ENCODE data around the gene HPCA.

The HPCA gene

DNA sequence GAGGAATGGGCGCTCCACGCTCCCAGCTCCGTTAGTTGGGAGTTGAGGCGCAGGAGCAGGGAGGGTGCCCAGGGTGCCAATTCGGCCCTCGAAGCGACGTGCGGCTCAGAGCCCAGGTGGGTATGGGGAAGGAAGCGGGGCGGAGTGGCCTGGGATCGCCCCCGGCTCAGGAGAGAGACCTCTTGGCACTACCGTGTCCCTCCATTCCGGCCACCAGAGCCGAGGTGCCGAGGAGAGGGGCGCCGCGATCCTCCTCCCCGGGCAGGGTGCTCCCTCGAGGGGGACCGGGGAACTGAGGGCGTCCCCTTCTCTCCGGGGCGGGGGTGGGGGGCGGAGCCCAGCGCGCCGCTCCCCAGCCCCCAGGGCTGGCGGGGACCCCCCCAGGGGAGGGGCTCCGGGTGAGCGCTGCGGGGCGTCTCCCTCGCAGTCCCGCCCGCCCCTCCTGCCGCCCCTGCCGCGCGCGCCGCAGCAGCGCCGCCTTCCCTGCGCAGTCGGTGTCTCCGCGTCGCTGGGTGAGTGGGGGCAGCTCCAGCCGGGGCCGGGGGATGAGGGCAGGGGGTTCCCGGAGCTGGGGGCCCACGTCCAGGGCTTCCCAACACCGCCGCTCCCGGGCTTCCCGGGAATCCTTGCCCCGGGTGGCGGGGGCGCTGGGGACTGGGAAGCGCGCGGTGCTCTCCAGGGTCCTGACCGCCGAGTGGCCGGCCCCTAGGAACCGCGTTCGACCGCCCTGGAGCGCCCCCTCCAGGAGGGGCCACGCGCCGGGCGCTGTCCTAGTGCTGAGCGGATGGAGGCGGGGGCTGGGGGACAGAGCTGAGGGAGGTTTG is at the start of gene HPCA:
TSS of gene HPCA (plus strand) at position 488 of the 824 bp plus-strand sequence. CDS start 2,408 bp downstream, outside the sequence.
- DNase-seq: no peak

GRCh38 chr1:32848354-32849063 is 37.8 kb upstream of the HPCA start:
- DNase-seq: no peak

DNA sequence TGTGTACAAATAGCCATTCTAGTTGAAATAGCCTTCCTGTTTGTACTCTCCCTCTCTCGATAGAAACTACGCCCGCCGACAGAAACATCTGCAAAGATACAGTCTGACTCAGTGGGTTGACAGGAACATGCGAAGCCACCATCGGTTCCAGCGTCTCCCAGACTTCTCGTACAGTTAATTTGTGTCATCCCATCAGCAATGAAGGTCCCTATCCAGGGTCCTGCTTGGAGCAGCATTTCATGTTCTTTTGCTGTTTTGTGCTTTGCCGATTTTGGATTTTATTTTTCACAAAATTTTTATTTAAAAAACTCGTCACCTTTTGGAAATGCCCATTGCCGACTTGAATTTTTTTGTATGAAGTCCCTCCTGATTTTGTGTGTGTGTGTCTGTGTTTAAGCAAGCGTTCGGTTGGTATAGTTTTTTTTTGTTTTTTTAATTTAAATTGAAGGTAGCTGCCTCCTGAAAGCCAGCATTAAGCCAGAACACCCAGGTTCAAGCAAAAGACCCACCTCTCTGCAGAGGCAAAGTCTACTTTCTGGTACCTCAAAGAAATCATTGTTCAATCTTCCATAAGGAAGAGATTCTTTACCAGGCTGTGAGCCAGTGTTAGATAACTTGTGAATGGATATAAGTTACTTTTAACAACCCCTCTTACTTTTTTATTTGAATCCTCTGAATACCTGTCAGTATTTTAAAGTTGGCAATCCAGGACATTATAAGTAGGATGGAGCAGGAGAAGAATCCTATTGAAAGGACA is 30.3 kb upstream of the HPCA start:
- no peak for DNase-seq

DNA sequence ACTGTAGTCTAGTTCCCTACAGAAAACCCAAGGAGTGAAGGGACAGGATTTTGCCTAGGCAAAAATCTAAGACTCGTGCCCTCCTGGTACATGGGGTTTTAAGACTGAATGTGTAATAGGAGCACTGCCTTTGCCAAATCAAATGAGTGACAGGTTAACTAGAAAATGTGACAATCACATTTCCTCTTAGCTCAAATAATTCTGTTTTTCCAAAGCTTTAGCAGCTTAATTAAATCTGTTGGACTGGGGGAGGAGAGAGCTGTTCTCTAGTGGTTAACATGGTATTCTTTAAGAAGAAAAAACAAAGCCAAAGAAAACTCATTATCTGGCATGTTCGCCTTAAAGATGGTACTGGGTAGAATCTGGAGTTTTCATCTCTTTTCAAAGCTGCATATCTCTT is 28.2 kb upstream of the HPCA start:
- no peak for DNase-seq

DNA sequence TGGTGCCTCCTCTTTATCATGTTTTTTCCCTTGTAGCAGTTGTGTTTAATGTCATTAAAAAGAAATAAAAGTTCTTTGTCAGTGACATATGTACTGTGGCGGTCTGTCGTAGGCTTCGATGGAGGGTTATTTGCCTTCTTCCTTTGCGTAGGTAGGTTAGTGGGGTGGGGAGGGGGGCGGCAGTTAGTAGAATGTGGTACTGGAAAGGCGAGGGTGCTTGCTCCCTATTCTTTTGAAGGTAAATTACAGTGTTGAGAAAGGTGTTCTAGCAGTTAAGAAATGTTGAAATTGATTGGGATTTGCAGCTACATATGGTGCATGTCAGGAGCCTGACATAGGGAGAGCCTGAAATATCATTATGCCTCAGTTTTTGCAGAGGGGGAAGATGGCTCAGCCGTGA is 27.5 kb upstream of the HPCA start:
- DNase-seq: no peak

DNA sequence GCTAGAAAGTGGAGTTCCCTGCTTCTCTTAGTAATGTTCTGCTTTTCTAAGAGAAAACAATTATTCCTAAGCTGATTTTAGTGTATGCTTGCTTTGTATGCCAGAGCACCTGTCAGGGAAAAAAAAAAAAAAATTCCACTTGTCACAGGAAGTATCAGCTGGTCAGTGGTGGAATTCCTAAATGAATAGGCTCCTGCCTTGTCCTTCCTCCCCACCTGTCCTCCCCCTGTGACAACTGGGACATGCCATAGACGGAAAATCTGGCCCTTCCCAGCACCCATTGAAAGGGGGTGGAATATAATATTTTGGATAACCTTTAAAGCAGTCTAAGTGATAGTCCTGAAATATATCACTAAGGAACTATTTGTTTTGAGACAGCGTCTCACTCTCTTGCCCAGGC is 26.4 kb upstream of the HPCA start:
- DNase-seq: no peak

GRCh38 chr1:32860566-32860965 is 25.7 kb upstream of the HPCA start:
- DNase-seq: no peak

DNA sequence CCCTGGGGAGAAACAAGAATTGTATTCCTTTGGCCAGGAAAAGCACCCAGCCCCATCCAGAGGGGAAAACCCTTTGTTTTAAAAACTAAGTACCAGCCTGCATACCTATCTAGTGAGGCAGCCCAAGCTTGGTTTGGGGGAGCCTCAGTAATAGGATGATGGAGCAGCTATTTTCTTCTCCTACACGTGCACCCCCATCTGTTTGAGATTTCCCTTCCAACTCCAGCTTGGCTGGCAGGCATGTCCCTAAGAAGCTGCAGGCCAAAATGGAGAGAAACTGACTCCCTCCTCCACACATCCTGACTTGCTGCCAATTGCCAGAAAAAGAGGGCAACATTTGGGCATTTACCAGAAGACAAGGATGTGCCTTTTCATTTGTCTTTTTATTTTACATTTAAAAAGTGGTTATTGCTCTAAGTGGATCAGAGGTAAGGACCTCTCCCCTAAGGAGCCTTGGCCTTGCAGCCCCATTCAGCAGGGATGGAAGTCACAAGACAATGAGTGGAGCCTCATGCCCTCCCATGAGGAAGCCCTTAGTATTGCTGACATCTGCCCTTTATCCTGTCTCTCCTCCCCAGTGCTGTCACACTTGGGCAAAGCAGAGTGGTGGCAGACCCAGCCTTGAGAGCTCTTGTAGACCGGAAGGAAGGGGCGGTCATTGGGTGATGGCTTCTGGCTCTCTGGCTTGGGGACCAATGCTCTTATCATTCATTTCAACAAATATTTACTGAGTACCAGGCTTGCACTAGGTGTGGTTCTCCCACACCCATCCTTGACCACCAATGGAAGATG is 24.2 kb upstream of the HPCA start:
- DNase-seq: no peak

DNA sequence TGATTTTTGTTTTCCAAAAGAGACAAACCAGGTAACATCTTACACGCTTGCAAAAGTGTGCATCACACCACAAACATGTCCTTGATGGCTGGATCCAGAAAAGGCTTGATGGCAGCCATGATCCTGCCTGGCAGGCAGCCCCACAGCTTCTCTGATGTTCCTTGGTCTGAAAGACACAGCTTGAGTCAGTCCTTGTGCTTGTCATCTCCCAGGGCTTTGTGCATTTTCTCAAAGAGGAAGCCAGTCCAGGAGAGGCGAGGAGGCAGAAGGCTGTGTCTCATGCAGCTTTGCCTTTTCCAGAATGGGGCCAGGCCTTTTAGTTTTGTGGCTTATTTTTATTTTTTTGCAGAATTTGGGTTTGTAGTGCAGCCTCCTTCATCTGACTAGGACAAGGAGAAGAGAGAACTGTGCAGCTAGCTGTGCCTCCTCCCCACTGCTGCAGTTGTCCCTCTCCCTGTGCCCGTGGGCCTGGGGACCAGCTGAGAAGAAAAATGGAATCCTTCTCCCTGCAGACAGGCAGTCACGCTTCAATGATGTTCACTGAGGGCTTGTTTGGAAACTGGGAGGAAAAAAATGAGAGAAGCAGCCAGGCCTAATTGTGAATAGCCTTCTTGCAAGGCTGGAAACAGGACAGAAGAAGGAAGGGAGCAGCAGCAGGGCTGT is 22.9 kb upstream of the HPCA start:
- DNase-seq: no peak

DNA sequence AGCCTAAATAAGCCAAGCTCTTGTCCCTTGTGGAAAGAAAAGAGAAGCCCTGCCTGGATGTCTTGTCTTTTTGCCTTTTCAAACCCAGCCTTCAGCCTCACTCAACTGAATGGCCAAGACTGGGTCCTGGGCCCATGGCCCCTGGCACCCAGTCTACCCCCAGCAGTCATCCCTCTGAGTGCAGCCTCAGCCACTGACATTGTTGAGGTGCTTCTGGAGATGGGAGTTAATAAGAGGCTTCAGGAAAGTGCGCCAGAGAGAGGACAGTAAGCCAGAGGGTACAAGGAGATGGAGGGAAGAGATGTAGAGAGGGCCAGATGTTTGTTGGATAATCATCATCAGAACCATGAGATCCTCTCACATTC is 22.4 kb upstream of the HPCA start:
- no peak for DNase-seq

GRCh38 chr1:32864375-32865019 is 21.8 kb upstream of the HPCA start:
- no peak for DNase-seq

- DNase-seq: no peak
Observed at GRCh38 chr1:32865639-32866405, 20.5 kb upstream of the HPCA start.

GRCh38 chr1:32867151-32867550 is 19.1 kb upstream of the HPCA start:
- no peak for DNase-seq

- DNase-seq: no peak
Observed at GRCh38 chr1:32867671-32868070, 18.6 kb upstream of the HPCA start.

DNA sequence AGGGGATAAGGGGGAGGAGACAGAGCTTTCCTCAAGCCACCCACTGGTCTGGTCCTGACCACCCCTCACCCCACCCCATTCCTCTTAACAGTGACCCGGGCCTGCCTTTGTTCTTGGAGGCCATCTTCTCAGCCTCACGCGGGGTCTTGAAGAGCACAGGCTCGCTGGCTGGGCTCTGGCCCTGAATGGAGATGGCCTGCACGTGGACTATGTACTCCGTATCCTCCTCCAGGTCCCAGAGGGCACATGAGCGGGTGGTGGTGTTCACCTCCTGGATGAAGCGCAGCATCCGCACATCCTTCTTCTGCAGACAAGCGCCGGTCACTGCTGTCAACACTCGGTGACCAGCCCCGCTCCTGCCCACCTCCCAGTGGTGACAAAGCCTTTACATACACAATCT is 18.2 kb upstream of the HPCA start:
- no peak for DNase-seq

- no peak for DNase-seq
Observed at GRCh38 chr1:32868806-32869455, 17.4 kb upstream of the HPCA start.

- no peak for DNase-seq
Observed at GRCh38 chr1:32869923-32870614, 16.2 kb upstream of the HPCA start.

DNA sequence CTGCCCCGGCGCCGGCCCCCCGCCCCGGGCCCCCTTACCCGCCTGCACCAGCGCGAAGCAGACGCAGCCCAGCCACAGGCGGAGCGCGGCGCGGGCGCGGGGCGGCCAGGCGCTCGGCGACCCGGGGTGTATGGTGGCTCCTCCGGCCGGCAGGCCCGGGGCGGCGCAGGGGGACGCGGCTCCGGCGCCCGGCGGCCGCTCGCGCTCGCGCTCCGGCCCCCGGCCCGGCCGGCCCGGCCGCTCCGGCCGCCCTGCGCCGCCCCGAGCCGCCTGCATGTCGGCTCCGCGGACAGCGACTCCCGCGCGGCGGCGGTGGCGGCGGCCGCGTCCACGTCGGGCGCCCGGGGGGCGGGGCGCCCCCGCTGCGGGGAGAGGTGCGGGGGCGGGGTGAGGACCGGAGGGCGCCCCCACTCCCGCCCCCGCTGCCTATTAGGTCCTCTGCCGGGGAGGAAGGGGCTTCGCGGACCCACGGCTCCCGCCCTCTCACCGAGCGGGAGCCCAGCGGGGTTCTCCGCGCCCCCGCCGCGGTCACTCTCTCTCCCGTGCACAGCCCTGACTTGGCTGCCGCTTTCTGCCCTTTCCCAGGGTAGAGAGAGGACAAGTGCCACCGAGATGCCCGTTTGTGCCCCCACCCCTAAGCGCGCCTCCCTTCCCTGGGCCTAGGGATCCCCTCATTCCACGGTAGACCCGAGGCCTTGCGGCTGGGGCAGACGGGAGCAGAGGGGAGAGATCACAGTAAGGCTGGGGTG is 15.5 kb upstream of the HPCA start, which contains the start of gene FNDC5:
TSS of gene FNDC5 (minus strand) at position 298 of the 749 bp plus-strand sequence.
- DNase-seq: no peak
